GM19397 (cell line): ENCODE results near the gene CD27.
"Not testable (repeated sequence)": the region's sequence is repeated elsewhere in the genome, so short reads cannot be mapped to it uniquely, and the experiment has no call there.

Source experiments
- ATAC-seq: cut with Tn5 transposase; IDR thresholded peaks from one replicate; pipeline ENCODE4 v1.9.1; 2021; ENCODE audit warnings: mild to moderate bottlenecking, moderate library complexity; ENCODE audit not compliant: unreplicated experiment

CD27 gene

DNA sequence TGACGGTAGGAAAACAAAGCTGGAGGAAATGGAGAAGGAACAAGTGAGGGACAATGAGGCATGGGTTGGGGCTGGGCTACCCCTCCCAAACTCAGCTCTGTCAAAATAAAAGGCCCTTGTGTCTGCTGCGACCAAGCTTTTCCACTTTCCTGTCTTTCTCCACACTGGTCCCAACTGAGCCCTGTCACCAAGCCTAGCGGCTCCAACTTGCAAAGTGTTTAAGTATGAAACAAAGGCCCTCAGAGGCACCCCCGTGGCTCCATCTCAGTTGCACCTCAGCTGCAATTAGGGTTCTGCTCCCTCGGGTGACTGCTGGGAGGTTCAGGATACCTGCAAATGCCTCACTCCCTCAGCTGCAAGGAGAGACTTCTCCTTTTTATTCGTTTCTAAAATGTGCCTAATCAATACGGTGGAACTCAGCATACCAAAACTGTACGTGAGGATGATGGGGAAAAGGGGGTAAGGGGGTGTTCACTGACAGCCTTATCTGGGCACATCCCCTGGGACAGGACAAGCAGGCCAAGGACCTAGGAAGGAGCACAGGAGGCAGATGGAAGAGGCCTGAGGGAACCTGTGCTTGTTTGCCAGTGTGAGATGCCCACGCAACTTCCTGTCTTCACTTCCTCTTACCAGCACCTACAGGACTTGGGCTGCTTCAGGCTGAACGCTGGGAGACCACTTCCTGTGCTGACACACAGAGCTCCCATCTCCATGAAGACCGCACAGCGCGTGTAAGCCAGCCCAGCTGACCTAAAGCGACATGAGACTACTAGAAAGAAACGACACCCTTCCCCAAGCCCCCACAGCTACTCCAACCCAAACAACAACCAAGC is 16.9 kb downstream of the CD27 start:
- peak; percentile 74 for ATAC-seq

DNA sequence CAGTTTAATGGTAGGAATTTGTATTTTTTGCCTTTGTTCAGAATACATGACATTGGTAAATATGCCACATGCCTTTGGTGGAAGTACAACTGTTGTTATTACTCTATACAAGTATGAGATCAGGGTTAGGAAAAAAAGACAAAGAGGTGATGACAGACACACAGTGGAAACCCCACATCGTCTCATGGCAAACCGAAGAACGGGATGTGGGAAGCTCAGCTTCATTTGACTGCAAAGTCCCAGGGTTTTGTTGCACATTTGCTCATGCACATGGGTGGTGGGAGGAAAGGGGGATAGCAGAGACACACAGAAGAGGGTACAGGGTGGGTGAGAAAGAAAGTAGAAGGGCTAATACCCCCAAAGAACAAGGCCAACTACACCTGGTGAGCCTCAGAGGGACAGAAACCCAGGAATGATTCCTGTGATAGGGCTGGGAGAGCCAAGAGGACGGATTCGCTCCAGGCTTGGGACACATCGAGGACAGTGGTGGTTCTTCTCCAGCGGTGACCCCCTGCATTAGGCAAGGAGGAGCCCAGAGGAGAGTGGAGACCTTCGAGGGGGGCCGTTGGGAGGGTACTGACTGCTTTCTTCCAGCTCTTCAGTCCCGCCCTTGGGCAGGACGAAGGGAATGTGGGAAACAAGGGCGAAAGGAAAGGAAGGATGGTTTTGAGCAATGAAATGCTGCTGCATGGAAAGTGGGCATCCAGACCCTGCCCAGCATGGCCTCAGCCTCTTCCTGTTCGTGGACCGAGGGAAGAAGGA is 17.7 kb downstream of the CD27 start:
- ATAC-seq = no peak

- ATAC-seq = no peak
These were observed 18.5 kb downstream of the CD27 start for GRCh38 chr12:6463216-6463615.

DNA sequence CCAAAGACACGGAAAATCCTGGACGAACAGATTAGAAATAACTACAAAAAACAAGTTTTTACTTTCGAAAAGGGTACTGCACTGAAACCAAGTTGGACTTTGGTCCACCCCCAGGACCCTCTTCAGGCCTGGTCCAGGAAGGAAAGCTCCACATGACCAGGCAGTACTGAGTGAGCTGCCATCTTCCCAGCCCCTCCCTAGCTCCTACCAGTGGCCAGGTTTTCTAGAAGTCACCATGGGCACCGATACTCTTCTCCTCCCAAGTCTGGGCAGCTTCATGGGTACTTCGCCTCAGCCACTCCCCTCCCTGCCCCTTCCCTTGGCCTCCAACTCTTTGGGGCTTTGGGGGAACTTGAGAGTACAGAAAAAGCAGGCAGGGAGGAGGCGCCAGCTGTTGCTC is 19.1 kb downstream of the CD27 start:
- no peak for ATAC-seq

- ATAC-seq = no peak
These were observed 19.8 kb downstream of the CD27 start for GRCh38 chr12:6464531-6464930.

GRCh38 chr12:6465467-6466183 is 20.9 kb downstream of the CD27 start:
- ATAC-seq = no peak

DNA sequence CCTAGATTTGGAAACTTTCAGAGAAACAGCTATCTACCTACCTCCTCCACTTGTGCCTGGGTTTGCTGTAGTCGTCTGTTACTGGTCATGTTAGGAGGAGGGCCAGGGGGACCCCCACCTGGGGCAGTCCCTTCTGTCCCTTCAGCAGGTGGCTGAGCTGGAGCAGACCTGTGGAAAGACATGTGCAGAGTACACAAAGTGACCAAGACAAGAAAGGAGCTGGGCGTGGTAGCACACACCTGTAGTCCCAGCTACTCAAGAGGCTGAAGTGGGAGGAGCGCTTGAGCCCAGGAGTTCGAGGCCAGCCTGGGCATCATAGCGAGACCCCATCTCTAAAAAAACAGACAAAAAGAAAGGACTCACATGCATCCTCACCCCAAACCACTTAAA is 21.4 kb downstream of the CD27 start:
- ATAC-seq = no peak

DNA sequence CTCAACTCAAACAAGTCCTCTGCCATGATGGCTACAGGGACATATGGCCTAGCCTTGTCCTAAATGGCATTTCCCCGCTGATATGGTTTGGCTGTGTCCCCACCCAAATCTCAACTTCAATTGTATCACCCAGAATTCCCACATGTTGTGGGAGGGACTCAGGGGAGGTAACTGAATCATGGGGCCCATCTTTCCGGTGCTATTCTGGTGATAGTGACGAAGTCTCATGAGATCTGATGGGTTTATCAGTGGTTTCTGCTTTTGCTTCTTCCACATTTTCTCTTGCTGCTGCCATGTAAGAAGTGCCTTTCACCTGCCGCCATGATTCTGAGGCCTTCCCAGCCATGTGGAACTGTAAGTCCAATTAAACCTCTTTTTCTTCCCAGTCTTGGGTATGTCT is 22.0 kb downstream of the CD27 start:
- ATAC-seq = not testable (repeated sequence)

- not testable (repeated sequence) for ATAC-seq
These were observed 23.0 kb downstream of the CD27 start for GRCh38 chr12:6467571-6468282.

GRCh38 chr12:6468283-6468575 is 23.5 kb downstream of the CD27 start:
- no peak for ATAC-seq

GRCh38 chr12:6469092-6469491 is 24.3 kb downstream of the CD27 start:
- ATAC-seq = no peak

DNA sequence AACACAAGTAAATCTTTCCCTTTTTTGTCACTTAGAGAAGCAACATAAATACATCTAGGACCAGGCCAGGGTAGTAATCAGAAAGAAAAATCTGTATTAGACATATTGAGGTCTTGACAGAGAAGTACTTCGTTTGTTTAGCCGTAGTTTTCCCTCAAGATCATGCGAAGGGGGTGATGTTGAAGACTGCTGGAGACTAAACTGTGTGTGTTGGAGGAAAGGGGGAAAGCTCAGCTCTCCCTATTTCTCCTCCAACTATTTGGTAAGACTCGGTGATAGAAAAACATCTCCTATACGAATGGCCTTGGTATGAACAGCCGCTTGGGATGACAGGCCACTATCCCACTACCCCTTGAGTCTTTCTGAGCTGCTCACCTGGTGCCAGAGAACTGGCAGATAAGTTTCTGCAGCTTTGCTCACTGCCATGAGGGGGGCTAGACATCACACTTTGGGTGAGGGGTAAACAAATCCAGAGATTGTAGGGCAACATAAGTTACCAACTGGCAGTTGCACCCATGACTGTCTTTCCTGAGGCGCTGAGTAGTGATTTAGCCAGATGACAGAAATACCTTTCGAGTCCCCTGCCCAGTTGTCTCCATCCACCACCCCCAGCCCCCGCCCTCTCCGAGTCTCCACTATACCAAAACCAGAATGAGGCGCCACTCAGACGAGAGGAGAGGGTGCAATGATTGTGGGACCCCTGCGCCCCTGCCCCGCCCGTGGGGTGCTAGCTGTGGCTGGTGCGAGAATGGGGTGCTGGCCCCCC is 25.0 kb downstream of the CD27 start:
- ATAC-seq = no peak

DNA sequence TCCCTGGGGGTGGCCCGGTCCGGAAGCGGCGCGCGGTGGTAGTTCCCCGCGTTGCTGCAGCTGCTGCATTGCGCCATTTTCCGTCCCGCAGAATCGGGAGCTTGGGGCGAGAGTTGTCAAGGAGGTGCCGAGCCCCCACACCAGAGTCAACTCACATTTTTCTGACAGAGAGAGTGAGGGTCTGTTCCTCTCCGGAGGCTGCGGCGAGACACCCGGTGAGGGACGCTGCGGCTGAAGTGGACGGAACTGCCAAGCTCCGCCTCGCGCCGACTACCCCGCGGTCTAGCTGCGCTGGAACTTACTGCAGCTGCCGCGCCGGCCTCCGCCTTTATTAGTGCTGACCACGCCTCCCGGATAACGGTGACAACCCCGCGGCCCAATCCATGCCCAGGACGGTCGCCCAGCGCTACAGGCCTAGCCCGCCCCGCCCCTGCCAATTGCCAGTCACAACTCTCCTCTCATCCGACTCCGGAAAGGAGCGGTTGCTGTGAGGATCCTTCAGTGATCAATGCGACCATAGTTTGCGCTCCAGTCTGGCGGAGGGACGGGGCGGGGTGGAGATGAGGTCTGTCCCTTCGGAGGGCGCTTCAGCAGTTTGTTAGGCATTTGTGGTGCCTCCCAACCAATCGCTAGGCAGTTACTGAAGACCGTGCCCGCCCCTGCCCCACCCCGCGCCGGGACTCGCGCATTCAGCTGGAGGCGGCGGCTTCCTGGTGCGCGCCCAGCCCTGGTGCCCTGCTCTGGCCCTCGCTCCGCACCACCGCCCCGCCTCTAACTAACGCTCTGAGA is 25.8 kb downstream of the CD27 start, which contains the start of gene VAMP1:
Gene VAMP1, minus strand, starts transcription at position 303 of the 789 bp plus-strand sequence. Its CDS starts 146 bp downstream, at position 157.
- ATAC-seq = peak; percentile 87

- ATAC-seq = no peak
These were observed 27.2 kb downstream of the CD27 start for GRCh38 chr12:6471989-6472360.

GRCh38 chr12:6472491-6472890 is 27.7 kb downstream of the CD27 start:
- ATAC-seq = no peak

DNA sequence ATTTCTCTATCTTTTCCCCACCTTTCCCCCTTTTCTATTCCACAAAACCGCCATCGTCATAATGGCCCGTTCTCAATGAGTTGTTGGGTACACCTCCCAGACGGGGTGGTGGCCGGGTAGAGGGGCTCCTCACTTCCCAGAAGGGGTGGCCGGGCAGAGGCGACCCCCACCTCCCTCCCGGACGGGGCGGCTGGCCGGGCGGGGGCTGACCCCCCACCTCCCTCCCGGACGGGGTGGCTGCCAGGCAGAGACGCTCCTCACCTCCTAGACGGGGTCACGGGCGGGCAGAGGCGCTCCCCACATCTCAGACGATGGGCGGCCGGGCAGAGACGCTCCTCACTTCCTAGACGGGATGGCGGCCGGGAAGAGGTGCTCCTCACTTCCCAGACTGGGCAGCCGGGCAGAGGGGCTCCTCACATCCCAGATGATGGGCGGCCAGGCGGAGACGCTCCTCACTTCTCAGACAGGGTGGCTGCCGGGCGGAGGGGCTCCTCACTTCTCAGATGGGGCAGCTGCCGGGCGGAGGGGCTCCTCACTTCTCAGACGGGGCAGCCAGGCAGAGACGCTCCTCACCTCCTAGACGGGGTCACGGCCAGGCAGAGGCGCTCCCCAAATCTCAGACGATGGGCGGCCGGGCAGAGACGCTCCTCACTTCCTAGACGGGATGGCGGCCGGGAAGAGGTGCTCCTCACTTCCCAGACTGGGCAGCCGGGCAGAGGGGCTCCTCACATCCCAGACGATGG is 30.6 kb downstream of the CD27 start:
- ATAC-seq = not testable (repeated sequence)

DNA sequence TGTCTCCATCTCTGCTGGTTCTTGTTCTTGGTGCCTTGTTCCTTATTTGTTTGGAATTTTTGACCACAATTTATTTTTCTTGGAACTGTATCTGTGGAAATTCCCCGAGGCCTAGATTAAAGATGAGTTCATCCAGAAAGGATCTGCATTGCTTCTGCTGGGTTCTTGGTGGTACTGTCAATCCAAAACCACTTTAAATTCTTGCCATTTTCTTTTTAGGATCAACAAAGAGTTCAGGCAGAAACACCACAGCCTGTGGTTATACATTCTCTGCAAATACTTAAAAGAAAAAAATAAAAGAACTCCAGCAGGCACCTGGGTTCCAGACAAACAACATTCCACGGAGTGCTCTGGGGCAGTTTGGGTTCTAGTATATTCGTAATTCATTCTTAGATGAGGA is 31.7 kb downstream of the CD27 start:
- ATAC-seq = no peak

- not testable (repeated sequence) for ATAC-seq
These were observed 33.0 kb downstream of the CD27 start for GRCh38 chr12:6477601-6478377.
